Gastroesophageal sphincter (tissue), 3 donors: ENCODE results near the gene ASIC4.

Experiments
- POLR2A ChIP-seq, 2 donors: fragments of 450-650 bp; IDR thresholded peaks; one replicate each; pipeline ENCODE4 v1.6.1; 2017; ENCODE audit warnings: antibody characterized with exemption in 2 of 2, mild to moderate bottlenecking in 2 of 2, moderate library complexity in 1 of 2
- POLR2AphosphoS5 ChIP-seq: sonication (generic); formaldehyde crosslinking; IDR thresholded peaks from one replicate; pipeline ENCODE4 v1.6.1; 2017; ENCODE audit warnings: antibody characterized with exemption
- TF ChIP-seq, protein P1 (sequence below), 4 experiments: fragments of 200-600 bp in 2 of 4; fragments of 450-650 bp in 2 of 4; sonication (generic) in 1 of 4; IDR thresholded peaks; one replicate each; pipeline ENCODE4 v1.5.1; 2017 to 2019; ENCODE audit warnings: antibody characterized with exemption in 4 of 4, mild to moderate bottlenecking in 2 of 4, moderate library complexity in 2 of 4

DNA sequence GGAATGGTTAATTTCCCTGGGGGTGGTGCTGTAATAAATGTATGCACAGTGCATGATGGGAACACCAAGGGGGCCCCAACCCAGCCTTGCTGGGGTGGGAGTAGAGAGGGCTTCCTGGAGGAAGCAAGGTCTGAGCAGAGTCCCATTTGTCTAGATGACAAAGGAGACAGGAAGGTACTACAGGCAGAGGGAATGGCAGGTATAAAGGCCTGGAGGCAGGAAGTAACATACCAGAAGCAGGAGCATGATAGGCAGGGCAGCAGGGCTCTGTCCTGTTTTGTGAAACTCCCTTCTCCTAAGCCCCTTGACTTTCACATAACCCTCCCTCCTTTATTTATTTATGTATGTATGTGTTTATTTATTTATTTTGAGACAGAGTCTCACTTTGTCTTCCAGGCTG, 11.7 kb upstream of the ASIC4 start:
- TF ChIP-seq, protein P1, sequence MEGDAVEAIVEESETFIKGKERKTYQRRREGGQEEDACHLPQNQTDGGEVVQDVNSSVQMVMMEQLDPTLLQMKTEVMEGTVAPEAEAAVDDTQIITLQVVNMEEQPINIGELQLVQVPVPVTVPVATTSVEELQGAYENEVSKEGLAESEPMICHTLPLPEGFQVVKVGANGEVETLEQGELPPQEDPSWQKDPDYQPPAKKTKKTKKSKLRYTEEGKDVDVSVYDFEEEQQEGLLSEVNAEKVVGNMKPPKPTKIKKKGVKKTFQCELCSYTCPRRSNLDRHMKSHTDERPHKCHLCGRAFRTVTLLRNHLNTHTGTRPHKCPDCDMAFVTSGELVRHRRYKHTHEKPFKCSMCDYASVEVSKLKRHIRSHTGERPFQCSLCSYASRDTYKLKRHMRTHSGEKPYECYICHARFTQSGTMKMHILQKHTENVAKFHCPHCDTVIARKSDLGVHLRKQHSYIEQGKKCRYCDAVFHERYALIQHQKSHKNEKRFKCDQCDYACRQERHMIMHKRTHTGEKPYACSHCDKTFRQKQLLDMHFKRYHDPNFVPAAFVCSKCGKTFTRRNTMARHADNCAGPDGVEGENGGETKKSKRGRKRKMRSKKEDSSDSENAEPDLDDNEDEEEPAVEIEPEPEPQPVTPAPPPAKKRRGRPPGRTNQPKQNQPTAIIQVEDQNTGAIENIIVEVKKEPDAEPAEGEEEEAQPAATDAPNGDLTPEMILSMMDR (IDR thresholded peaks at IDR 0.05): no peak
- TF ChIP-seq POLR2AphosphoS5 (no peak), POLR2A (IDR thresholded peaks at IDR 0.05) (no peak)
